HG02588 (cell line): ENCODE measurements around the gene HSBP1.

ENCODE experiments used
- ATAC-seq: cut with Tn5 transposase; IDR thresholded peaks from one replicate; pipeline ENCODE4 v1.9.1; 2021; ENCODE audit warnings: mild to moderate bottlenecking, moderate library complexity; ENCODE audit not compliant: unreplicated experiment

The HSBP1 gene

GRCh38 chr16:83802554-83803205, 5.1 kb upstream of the HSBP1 start:
- no peak for ATAC-seq

- ATAC-seq, result no peak
Measured at GRCh38 chr16:83803811-83804210, 4.0 kb upstream of the HSBP1 start.

DNA sequence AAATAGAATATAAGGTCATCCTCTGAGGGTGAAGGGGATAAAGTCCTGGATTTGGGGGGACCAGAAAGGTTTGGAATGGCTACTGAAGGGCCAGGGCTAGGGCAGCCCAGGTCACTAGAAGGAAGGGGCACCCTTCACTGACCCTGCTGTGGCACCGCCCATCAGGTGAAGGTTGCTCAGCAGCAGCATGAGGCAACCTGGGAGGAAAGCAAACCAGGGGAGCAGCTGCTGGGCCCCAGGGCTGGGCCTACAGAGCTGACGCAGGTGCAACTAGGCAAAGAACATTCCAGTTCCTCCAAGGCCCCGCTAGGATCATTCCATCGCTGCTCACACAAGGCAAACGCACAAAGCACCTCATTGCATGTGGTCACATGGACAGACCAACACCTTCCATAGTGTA, 3.4 kb upstream of the HSBP1 start:
- ATAC-seq, result no peak

GRCh38 chr16:83806036-83806435, 1.7 kb upstream of the HSBP1 start:
- no peak for ATAC-seq

DNA sequence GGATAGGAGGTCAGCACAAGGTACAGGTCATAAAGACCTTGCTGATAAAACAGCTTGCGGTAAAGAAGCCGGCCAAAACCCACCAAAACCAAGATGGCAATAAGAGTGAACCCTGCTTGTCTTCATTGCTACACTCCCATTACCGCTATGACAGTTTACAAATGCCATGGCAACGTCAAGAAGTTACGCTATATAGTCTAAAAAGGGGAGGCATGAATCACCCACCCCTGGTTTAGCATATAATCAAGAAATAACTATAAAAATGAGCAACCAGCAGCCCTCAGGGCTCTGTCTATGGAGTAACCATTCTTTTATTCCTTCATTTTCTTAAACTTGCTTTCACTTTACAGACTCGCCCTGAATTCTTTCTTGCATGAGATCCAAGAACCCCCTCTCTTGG, 1.0 kb upstream of the HSBP1 start:
- ATAC-seq, result no peak

GRCh38 chr16:83807327-83807709, 460 bp upstream of the HSBP1 start:
- no peak for ATAC-seq

DNA sequence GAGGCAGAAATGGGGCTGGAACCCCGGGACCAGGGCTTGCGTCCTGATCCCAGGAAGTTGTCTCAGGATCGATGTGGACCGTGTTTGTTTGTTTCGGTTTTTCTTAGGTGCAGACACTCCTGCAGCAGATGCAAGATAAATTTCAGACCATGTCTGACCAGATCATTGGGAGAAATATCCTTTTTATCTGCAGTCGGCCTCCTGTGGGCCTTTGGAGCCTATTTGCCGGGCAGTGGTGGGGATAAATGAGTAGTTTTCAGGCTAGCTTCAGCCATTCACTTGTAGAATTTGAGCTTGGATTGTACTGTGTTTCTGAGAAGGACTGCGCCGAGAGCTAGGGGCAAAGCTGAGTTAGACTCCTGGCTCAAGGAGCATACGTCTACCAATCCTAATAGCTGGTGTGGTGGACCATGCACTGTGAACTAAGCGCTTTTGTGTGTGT, 816 bp downstream of the HSBP1 start:
- ATAC-seq, result no peak

GRCh38 chr16:83809092-83809491, 1.3 kb downstream of the HSBP1 start:
- no peak for ATAC-seq

GRCh38 chr16:83810901-83811300, 3.1 kb downstream of the HSBP1 start:
- ATAC-seq, result no peak

DNA sequence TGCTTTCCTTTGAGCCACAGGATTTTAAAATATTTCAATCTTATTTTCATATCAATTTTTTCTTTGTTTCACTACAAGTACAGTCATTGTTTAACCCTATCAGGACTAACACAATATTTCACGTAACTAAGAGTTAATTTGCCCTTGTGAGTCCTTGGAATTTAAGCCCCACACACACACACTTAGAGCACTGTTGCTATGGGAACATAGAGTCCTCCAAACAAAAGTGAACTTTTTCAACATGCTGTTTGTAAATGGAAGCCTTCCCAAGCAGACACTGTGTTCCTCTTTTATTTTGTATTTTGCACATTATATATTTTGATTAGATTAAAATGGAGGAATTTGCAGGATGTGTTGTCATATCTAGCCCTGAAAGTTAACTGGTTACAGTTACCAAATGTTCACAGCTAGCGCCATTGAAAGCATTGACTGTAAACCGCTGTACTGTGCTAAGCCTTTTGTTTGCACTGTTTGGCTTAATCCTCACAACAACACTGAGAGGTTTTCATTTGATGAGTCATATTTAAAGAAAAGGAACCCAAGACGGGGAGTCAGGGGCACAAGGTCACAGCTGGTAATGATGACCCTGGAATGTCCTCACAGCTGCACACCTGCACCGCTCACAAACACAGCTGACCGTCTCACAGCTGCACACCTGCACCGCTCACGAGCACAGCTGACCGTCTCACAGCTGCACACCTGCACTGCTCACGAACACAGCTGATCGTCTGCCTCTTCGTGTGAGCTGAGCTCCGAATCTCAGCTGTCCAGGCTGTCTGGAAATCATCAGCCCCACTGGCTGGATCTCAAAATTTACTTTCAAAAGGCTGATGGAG, 6.3 kb downstream of the HSBP1 start:
- no peak for ATAC-seq

DNA sequence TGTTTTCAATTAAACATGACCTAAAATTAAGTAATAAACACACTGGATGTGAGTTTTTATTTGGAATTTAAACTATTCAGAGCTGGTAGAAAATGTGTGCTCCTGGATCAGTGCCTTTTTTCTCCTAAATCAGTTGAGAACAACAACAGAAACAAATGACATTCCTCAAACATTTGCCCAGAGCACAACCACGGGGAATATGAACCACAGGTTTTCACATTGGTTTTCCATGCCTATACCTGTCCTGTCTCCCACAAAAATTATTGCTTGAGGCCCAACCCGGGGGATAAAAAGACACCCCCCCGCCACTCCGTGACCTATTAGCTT, 6.8 kb downstream of the HSBP1 start:
- no peak for ATAC-seq

- ATAC-seq, result no peak
Measured at GRCh38 chr16:83817022-83817421, 9.2 kb downstream of the HSBP1 start.

DNA sequence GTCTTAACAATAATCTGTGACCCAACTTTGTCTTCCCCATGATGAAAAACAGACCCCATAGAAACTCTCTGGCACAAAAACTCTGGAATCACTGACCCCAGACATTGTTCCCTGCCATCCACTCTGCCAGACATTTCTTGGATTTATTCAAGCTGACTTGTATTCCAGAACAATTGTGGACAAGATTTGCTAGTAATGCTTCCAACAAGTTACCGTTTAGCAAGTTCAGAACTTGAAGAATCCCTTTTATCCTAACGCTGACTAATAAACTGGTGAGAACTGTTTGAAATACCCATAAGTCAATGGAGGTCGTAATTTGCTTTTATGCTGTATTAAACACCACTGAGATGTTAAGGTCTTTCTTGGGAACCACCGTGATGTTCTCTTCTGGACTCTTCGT, 10.5 kb downstream of the HSBP1 start:
- no peak for ATAC-seq

- no peak for ATAC-seq
Measured at GRCh38 chr16:83819361-83819760, 11.6 kb downstream of the HSBP1 start.

DNA sequence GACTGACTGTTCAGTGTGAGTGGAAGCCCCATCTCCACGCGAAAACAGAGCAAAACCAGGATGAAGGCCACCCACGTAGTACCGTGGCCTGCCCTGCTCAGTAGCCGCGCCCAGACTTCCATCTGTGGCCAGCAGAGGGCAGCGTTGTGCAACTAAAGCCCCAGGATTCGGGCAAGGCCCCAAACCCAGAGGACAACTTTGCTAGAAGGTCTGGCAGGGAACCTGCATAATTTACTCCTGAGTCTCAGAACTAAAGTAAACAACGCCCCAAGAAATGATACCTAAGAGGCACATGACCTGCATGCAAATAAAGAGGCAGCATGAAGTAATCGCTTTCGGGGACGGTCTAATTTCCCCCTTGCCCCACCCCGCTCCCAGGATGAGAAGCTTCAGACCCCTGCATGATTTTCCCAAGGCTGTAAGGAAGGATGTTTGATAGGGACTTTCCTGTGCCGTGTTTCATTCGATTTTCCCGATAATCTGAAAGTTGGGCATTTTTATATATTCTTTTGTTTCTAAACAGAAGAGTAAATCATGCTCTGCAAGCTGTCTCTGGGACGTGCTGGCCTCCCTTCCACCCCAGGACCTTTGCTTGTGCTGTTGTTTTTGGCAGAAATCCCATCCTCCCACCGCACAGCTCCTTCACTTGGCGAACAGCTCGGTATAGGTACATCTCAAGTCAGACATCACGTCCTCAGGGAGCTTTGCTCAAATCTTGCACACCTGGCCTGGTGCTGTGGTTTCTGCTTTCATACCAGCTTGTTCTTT, 18.6 kb downstream of the HSBP1 start:
- no peak for ATAC-seq

DNA sequence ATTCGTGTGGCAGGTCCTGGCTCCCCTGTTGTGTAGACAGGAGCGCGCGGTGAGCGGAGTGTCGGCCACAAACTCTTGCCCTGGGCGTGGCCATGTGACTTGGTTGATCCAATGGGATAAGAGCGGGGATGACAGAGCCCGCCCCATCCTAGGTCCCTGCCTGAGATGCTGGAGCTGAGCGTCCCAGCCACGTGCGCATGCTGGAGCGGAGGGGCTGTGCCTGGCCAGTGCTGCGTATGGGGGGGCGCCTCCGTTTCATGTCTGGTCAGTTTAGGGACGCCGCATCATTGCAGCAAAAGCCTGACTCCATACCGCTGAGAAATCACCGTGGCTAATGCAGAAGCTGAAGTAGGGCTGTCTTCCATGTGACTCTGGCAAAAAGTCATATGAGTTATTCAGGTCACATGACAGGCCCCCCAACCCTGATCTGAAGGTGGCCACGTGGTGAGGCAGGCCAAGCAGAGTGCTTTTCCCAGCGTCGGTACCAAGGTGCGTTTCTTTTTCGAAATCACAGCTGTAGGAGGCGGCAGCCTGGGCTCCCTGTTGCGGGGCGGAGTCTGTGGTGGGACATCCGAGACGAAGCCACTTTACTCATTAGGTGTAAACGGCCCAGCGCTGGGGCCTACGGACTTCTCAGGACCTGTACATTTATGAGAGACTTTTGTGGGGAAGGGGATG, 22.5 kb downstream of the HSBP1 start:
- no peak for ATAC-seq

DNA sequence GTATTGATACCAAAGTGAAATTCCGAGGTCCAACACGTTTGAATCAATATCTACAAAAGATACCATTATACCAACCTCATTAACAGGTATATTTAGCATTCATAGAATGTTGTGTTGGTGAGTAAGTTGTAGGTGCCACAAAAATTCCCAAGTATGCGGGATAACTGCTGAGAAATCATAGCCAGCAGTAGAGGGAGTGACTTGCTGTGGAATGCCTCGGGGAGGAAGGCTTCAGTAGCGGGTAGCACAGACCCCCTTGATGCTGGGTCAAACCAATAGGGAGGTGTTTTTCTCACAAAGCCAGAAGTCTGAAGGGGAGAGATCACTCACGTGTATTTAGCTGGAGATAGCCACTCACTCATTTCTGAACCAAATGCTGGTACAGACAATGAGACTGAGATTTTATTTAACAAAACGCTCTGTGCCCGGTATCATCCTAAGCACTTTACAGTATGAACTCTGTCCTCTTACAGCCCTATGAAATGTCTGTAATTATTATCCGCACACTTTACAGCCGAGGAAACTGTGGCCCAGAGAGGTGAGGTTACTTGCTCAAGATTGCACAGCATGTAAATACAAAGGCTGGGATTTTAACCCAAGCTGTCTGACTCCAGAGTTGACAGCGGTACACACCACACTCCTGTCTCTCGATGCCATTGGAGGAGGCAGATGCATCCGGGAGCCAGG, 23.1 kb downstream of the HSBP1 start:
- no peak for ATAC-seq

- no peak for ATAC-seq
Measured at GRCh38 chr16:83831456-83831987, 23.7 kb downstream of the HSBP1 start.

DNA sequence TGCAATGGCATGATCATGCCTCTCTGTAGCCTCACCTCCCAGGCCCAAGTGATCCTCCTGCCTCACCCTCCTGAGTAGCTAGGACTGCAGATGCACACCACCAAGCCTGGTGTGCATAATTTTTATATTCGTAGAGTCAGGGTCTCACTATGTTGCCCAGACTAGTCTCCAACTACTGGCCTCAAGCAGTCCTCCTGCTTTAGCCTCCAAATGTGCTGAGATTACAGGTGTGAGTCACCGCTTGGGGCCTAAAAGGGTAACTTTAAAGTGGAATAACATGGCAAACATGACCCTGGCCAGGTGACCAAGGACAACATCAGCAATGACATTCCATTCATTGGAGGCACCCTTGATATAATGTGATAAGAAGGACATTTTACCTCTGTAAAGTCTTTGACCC, 26.1 kb downstream of the HSBP1 start:
- ATAC-seq, result no peak
